DND-41 (cell line): ENCODE data around the gene DCUN1D4.
"Not testable (repeated sequence)": the region's sequence is repeated elsewhere in the genome, so short reads cannot be mapped to it uniquely, and the experiment has no call there.

ENCODE experiments used
- ATAC-seq: fragments of 200-7000 bp; cut with Tn5 transposase; 3 replicates; pipeline ENCODE4 v1.9.1; 2021; ENCODE audit warnings: low read depth; ENCODE audit not compliant: insufficient read depth
- DNase-seq: peaks from one replicate; pipeline ENCODE4 v3.0.0-alpha.2; 2020
- H2AFZ ChIP-seq: 2 replicates; pipeline ENCODE4 v1.6.0; 2012; ENCODE audit warnings: low read depth, low read length
- H3K27ac ChIP-seq: 2 replicates; pipeline ENCODE4 v1.5.1; 2012; ENCODE audit warnings: low read length, inconsistent platforms
- H3K27me3 ChIP-seq: fragments of 200-600 bp; sonication (generic); 2 replicates; pipeline ENCODE4 v1.6.0; 2012; ENCODE audit warnings: low read length, mild to moderate bottlenecking, inconsistent platforms; ENCODE audit not compliant: insufficient read depth, poor library complexity
- H3K36me3 ChIP-seq: 2 replicates; pipeline ENCODE4 v1.5.1; 2012; ENCODE audit warnings: low read length, inconsistent platforms; ENCODE audit not compliant: insufficient read depth
- H3K4me1 ChIP-seq: 2 replicates; pipeline ENCODE4 v1.5.1; 2012; ENCODE audit warnings: mild to moderate bottlenecking, low read length; ENCODE audit not compliant: insufficient read depth
- H3K4me2 ChIP-seq: 2 replicates; pipeline ENCODE4 v1.6.0; 2012; ENCODE audit warnings: mild to moderate bottlenecking, moderate library complexity, low read length, inconsistent platforms; ENCODE audit not compliant: insufficient read depth
- H3K4me3 ChIP-seq, 2 experiments: fragments of 200-600 bp in 1 of 2; shearing (Covaris generic) in 1 of 2; 2 replicates each; pipeline ENCODE4 v1.5.1; 2012 to 2016; ENCODE audit warnings: inconsistent platforms in 2 of 2, low read length in 2 of 2, mild to moderate bottlenecking in 2 of 2, low read depth in 1 of 2, moderate library complexity in 1 of 2
- H3K79me2 ChIP-seq: 2 replicates; pipeline ENCODE4 v1.6.0; 2012; ENCODE audit warnings: low read length, inconsistent platforms; ENCODE audit not compliant: insufficient read depth
- H3K9ac ChIP-seq: 2 replicates; pipeline ENCODE4 v1.6.0; 2012; ENCODE audit warnings: low read depth, mild to moderate bottlenecking, inconsistent platforms, low read length, moderate library complexity
- H3K9me3 ChIP-seq: 2 replicates; pipeline ENCODE4 v1.5.1; 2012; ENCODE audit warnings: low read length, moderate library complexity, mild to moderate bottlenecking, inconsistent platforms; ENCODE audit not compliant: insufficient read depth, severe bottlenecking
- H4K20me1 ChIP-seq: 2 replicates; pipeline ENCODE4 v1.6.0; 2012; ENCODE audit warnings: low read length; ENCODE audit not compliant: insufficient read depth
- CTCF ChIP-seq: IDR thresholded peaks from 2 replicates; pipeline ENCODE4 v1.5.1; 2012; ENCODE audit warnings: borderline replicate concordance, low read length, moderate library complexity, mild to moderate bottlenecking; ENCODE audit not compliant: poor library complexity, severe bottlenecking; ENCODE audit errors: extremely low read depth
- EZH2 ChIP-seq: IDR thresholded peaks from 3 replicates; pipeline ENCODE4 v1.6.1; 2012; ENCODE audit warnings: borderline replicate concordance, low read depth, mild to moderate bottlenecking, moderate library complexity, low read length, inconsistent platforms; ENCODE audit not compliant: severe bottlenecking

The DCUN1D4 gene

GRCh38 chr4:51930557-51930956, 87.6 kb downstream of the DCUN1D4 start:
- H3K36me3 ChIP-seq, result no peaks in the 10 kb centered on the region
- H2AFZ ChIP-seq, result no peak overlapping the region
- H3K4me3 ChIP-seq, result no peak overlapping the region
- no peaks in the 10 kb centered on the region for H4K20me1 ChIP-seq
- H3K79me2 ChIP-seq, result no peaks in the 10 kb centered on the region
- H3K9me3 ChIP-seq, result no peaks in the 10 kb centered on the region
- no peak overlapping the region for H3K9ac ChIP-seq
- DNase-seq (no peak), ATAC-seq (no peak)
- H3K27ac ChIP-seq, result no peak overlapping the region
- no peaks in the 10 kb centered on the region for H3K4me1 ChIP-seq
- no peak overlapping the region for H3K4me2 ChIP-seq
- no peaks in the 10 kb centered on the region for H3K27me3 ChIP-seq
- TF ChIP-seq EZH2 (no peak), CTCF (no peak)

- DNase-seq (no peak), ATAC-seq (no peak)
- no peak overlapping the region for H2AFZ ChIP-seq
- no peaks in the 10 kb centered on the region for H4K20me1 ChIP-seq
- no peak for TF ChIP-seq EZH2
- H3K4me2 ChIP-seq, result no peak overlapping the region
- H3K27ac ChIP-seq, result no peak overlapping the region
- H3K4me1 ChIP-seq, result no peaks in the 10 kb centered on the region
- no peaks in the 10 kb centered on the region for H3K36me3 ChIP-seq
- H3K27me3 ChIP-seq, result no peaks in the 10 kb centered on the region
- H3K79me2 ChIP-seq, result no peaks in the 10 kb centered on the region
- H3K9me3 ChIP-seq, result no peaks in the 10 kb centered on the region
- H3K9ac ChIP-seq, result no peak overlapping the region
- H3K4me3 ChIP-seq, result no peak overlapping the region
Measured at GRCh38 chr4:51931461-51931860, 88.5 kb downstream of the DCUN1D4 start.

GRCh38 chr4:51932261-51932660, 89.3 kb downstream of the DCUN1D4 start:
- Histone ChIP-seq H3K9me3 (no peaks in the 10 kb centered on the region), H3K9ac (no peak overlapping the region), H3K27ac (no peak overlapping the region), H3K4me3 (no peak overlapping the region), H2AFZ (no peak overlapping the region), H3K4me2 (no peak overlapping the region), H3K27me3 (no peaks in the 10 kb centered on the region), H4K20me1 (no peaks in the 10 kb centered on the region), H3K79me2 (no peaks in the 10 kb centered on the region), H3K36me3 (no peaks in the 10 kb centered on the region), H3K4me1 (no peaks in the 10 kb centered on the region)
- TF ChIP-seq CTCF, result no peak
- TF ChIP-seq EZH2, result no peak
- no peak for DNase-seq
- ATAC-seq, result no peak

DNA sequence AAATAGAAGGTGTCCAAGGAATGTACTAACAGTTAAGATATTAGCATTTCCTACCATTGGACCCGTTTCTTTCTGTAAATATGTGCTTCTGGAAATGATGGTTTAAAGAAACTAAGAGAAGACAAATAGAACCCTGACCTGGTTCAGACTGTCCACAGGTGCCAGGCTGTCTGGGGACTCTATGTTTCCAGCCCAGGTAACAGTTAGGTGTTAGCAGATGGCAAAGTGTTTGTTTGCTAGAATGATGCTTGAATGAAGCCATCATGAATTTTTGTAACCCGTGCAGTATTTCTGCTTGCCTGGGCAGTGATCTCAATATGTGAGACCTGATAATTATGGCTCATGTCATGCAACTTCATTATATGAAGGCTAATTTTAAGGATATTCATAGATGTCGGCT, 89.7 kb downstream of the DCUN1D4 start:
- no peak overlapping the region for H3K9ac ChIP-seq
- no peak for ATAC-seq

DNA sequence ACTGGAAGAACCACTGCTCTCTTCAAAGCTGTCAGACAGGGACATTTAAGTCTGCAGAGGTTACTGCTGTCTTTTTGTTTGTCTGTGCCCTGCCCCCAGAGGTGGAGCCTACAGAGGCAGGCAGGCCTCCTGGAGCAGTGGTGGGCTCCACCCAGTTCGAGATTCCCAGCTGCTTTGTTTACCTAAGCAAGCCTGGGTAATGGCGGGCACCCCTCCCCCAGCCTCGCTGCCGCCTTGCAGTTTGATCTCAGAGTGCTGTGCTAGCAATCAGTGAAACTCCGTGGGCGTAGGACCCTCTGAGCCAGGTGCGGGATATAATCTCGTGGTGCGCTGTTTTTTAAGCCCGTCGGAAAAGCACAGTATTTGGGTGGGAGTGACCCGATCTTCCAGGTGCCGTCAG, 97.5 kb downstream of the DCUN1D4 start:
- H3K79me2 ChIP-seq, H3K27me3 ChIP-seq, H3K4me2 ChIP-seq, DNase-seq, H3K9me3 ChIP-seq, H4K20me1 ChIP-seq, H2AFZ ChIP-seq, H3K36me3 ChIP-seq, H3K4me3 ChIP-seq, H3K27ac ChIP-seq, H3K9ac ChIP-seq, ATAC-seq, H3K4me1 ChIP-seq: not testable (repeated sequence)

More for the DNA sequence above, 89.7 kb downstream of the DCUN1D4 start:
- Histone ChIP-seq H4K20me1 (no peaks in the 10 kb centered on the region), H2AFZ (no peak overlapping the region), H3K27ac (no peak overlapping the region), H3K4me1 (no peaks in the 10 kb centered on the region), H3K4me3 (no peak overlapping the region), H3K27me3 (no peaks in the 10 kb centered on the region), H3K4me2 (no peak overlapping the region), H3K79me2 (no peaks in the 10 kb centered on the region), H3K36me3 (no peaks in the 10 kb centered on the region), H3K9me3 (no peaks in the 10 kb centered on the region)
- no peak for DNase-seq
- TF ChIP-seq EZH2 (no peak), CTCF (no peak)
